SK-N-MC (cell line): Measurements from ENCODE around the gene NFIX.

Source experiments
- DNase-seq: peaks from one replicate; pipeline ENCODE4 v3.0.0-alpha.2; 2011; ENCODE audit warnings: low read depth, low spot score
- H3K27ac ChIP-seq: fragments of 200-600 bp; sonication (generic); 2 replicates; pipeline ENCODE4 v1.5.1; 2016; ENCODE audit warnings: mixed run types
- H3K36me3 ChIP-seq: fragments of 200-600 bp; sonication (generic); 2 replicates; pipeline ENCODE4 v1.6.1; 2017; ENCODE audit warnings: antibody characterized with exemption, low read length, mixed read lengths; ENCODE audit not compliant: insufficient read depth
- H3K4me3 ChIP-seq: fragments of 200-600 bp; sonication (generic); 2 replicates; pipeline ENCODE4 v1.5.1; 2016
- H3K9ac ChIP-seq: fragments of 200-600 bp; sonication (generic); 2 replicates; pipeline ENCODE4 v1.8.0; 2017; ENCODE audit warnings: mixed run types, mixed read lengths; ENCODE audit not compliant: insufficient read length
- H3K9me3 ChIP-seq: fragments of 200-600 bp; sonication (generic); 2 replicates; pipeline ENCODE4 v1.6.1; 2017; ENCODE audit warnings: low read depth, mild to moderate bottlenecking, antibody characterized with exemption, low read length, moderate library complexity, mixed read lengths
- EZH2 ChIP-seq: fragments of 200-600 bp; sonication (generic); IDR thresholded peaks from one replicate; pipeline ENCODE4 v1.6.1; 2017; ENCODE audit warnings: antibody characterized with exemption
- FOXP2 ChIP-seq: optimal IDR thresholded peaks from 2 replicates; pipeline ENCODE3; 2011; ENCODE audit warnings: mild to moderate bottlenecking, moderate library complexity; ENCODE audit not compliant: insufficient read depth; ENCODE audit errors: extremely low read length, control extremely low read depth
- POLR2AphosphoS5 ChIP-seq: IDR thresholded peaks from 2 replicates; pipeline ENCODE4 v1.6.1; 2012; ENCODE audit warnings: mild to moderate bottlenecking, low read depth, low read length, borderline replicate concordance

The NFIX gene

GRCh38 chr19:13101590-13102415, 106.5 kb downstream of the NFIX start:
- TF ChIP-seq EZH2 (no peak), FOXP2 (no peak), POLR2AphosphoS5 (no peak)
- Histone ChIP-seq H3K36me3 (no peaks in the 10 kb centered on the region), H3K9me3 (no peaks in the 10 kb centered on the region), H3K4me3 (no peak overlapping the region), H3K9ac (no peak overlapping the region), H3K27ac (no peak overlapping the region)
- no peak for DNase-seq

DNA sequence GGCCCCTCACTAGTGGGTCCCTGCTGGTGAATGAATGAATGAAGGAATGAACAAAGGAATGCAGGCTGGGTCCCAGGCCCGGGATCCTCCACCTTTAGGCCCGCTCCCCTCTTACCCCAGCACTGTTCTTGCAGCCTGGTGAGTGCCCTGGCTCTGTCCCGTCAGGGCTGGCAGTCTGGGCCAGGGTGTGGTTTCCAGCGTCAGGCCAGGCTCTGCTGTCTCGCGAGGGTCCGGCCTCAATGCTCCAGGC, 107.1 kb downstream of the NFIX start:
- Histone ChIP-seq H3K9me3 (no peaks in the 10 kb centered on the region), H3K9ac (no peak overlapping the region), H3K36me3 (peaks cover 2% of the 10 kb centered on the region; the same call in 1 of the 2 replicates), H3K4me3 (no peak overlapping the region), H3K27ac (no peak overlapping the region)
- TF ChIP-seq FOXP2 (no peak), EZH2 (no peak), POLR2AphosphoS5 (no peak)
- DNase-seq: no peak

GRCh38 chr19:13102666-13103580, 107.6 kb downstream of the NFIX start, which contains the start of gene LYL1:
LYL1 (minus strand) TSS chr19:13102858; CDS start chr19:13101171, 1,687 bp downstream.
- peaks cover 5% of the 10 kb centered on the region; the same call in 1 of the 2 replicates for H3K36me3 ChIP-seq
- no peak within 1 kb of the TSS for H3K9ac ChIP-seq
- DNase-seq: no peak
- H3K27ac ChIP-seq: no peak within 1 kb of the TSS
- H3K9me3 ChIP-seq: no peaks in the 10 kb centered on the region
- TF ChIP-seq POLR2AphosphoS5: no peak; the same call in 1 of the 2 replicates
- TF ChIP-seq FOXP2: no peak
- TF ChIP-seq EZH2: no peak
- no peak within 1 kb of the TSS for H3K4me3 ChIP-seq

DNA sequence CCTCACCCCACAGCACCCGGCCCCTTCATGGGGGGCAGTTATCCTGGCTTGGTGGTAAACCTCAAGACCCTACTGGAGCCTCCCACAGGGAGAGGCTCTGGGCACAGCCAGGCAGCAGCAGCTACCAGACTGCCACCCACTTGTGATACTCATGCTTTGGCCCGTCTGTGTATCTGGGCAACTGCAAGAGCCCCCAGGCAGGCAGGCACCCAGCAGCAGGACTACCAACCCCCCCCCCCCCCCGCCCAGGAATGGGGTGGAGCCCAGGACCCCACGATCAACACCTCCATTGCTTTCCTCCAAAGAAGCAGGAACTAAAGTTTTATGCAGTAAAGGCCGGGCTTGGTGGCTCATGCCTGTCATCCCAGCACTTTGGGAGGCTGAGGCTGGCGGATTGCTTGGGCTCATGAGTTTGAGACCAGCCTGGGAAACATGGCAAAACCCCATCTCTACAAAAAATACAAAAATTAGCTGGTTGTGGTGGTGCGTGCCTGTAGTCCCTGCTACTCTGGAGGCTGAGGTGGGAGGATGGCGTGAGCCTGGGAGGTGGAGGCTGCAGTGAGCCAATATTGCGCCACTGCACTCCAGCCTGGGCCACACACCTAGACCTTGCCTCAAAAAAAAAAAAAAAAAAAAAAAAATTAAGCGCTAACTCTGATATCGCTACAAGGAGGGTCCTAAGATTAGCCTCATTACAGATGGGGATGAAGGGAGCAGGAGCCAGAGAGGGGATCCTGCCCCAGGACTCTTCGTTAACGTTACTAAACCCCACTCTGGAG, 108.5 kb downstream of the NFIX start:
- no peak for TF ChIP-seq EZH2
- TF ChIP-seq FOXP2: no peak
- TF ChIP-seq POLR2AphosphoS5: no peak
- DNase-seq: no peak
- Histone ChIP-seq H3K36me3 (peaks cover 5% of the 10 kb centered on the region; the same call in 1 of the 2 replicates), H3K9ac (no peak overlapping the region), H3K27ac (no peak overlapping the region), H3K9me3 (no peaks in the 10 kb centered on the region), H3K4me3 (no peak overlapping the region)

- no peak for TF ChIP-seq EZH2
- no peak for TF ChIP-seq POLR2AphosphoS5
- TF ChIP-seq FOXP2: no peak
- Histone ChIP-seq H3K4me3 (no peak overlapping the region), H3K27ac (no peak overlapping the region), H3K9me3 (no peaks in the 10 kb centered on the region), H3K36me3 (peaks cover 9% of the 10 kb centered on the region; the same call in 1 of the 2 replicates), H3K9ac (no peak overlapping the region)
- no peak for DNase-seq
Observed at GRCh38 chr19:13104360-13104847, 109.1 kb downstream of the NFIX start.

GRCh38 chr19:13104848-13105711, 109.8 kb downstream of the NFIX start:
- Histone ChIP-seq H3K4me3 (no peak overlapping the region), H3K9me3 (no peaks in the 10 kb centered on the region), H3K36me3 (peaks cover 13% of the 10 kb centered on the region; the same call in 1 of the 2 replicates), H3K27ac (no peak overlapping the region), H3K9ac (no peak overlapping the region)
- no peak for DNase-seq
- TF ChIP-seq EZH2 (no peak), POLR2AphosphoS5 (no peak), FOXP2 (no peak)

DNA sequence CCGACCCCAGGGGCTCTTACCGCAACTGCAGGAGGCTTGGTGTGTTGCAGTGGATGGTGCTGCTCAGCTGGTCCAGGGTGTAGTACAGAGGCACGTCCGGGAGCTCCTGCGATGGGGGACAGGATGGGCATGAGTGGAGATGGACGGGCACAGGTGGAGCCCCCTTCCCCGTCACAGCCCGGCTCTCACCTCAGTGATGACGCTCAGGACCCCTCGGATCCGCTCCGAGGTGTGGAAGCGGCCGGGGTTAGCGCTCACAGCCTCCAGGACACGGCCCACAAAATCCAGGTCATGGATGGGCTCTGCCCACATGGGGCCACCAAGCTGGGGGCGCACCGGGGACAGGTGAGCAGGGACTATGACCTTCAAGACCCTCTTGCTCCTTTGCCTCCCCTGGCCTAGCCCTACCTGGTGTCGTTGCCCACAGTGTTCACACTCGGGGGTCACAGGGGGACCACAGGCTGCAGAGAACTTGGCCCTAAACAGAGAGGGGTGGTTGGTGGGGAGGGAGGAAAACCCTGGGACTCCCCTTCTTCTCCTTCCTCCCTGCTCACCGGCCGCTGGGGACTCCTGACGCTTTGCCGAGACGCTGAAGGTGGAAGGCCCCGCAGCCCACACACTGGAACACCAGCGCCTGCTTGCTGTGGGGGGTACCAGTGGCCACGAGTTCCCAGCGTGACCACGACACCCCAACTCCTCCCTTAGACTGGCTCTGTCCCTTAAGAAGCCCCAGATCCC, 114.3 kb downstream of the NFIX start:
- DNase-seq: no peak
- TF ChIP-seq FOXP2: no peak
- no peak for TF ChIP-seq POLR2AphosphoS5
- TF ChIP-seq EZH2: no peak
- no peak overlapping the region for H3K27ac ChIP-seq

More for the DNA sequence above, 114.3 kb downstream of the NFIX start:
- Histone ChIP-seq H3K9me3 (no peaks in the 10 kb centered on the region), H3K9ac (no peak overlapping the region), H3K4me3 (no peak overlapping the region), H3K36me3 (peaks cover 35% of the 10 kb centered on the region; the same call in 1 of the 2 replicates)
